Measurements from ENCODE around the gene ASCC3.

The ASCC3 gene

GRCh38 chr6:100685747-100686146 is 195.4 kb downstream of the ASCC3 start:
- no peak for TF ChIP-seq CTCF (IDR thresholded peaks at IDR 0.05; ENCODE audit: extremely low read depth, insufficient read depth, missing control alignments)
- in situ Hi-C loops (cut with MboI; ENCODE audit: low pct_unique_long_range_greater_than_20kb, low sequenced_read_pairs, unreplicated experiment) = no loop called here
- DNase-seq (ENCODE audit: low spot score) = no peak

- no peak for TF ChIP-seq CTCF (IDR thresholded peaks at IDR 0.05; ENCODE audit: extremely low read depth, insufficient read depth, missing control alignments)
- DNase-seq (ENCODE audit: low spot score) = no peak
- in situ Hi-C loops (cut with MboI; ENCODE audit: low pct_unique_long_range_greater_than_20kb, low sequenced_read_pairs, unreplicated experiment) = no loop called here
Observed at GRCh38 chr6:100680163-100680562, 201.0 kb downstream of the ASCC3 start.

- no peak for DNase-seq (ENCODE audit: low spot score)
- in situ Hi-C loops (cut with MboI; ENCODE audit: low pct_unique_long_range_greater_than_20kb, low sequenced_read_pairs, unreplicated experiment) = no loop called here
- TF ChIP-seq CTCF (IDR thresholded peaks at IDR 0.05; ENCODE audit: extremely low read depth, insufficient read depth, missing control alignments) = no peak
Observed at GRCh38 chr6:100678027-100678426, 203.1 kb downstream of the ASCC3 start.

DNA sequence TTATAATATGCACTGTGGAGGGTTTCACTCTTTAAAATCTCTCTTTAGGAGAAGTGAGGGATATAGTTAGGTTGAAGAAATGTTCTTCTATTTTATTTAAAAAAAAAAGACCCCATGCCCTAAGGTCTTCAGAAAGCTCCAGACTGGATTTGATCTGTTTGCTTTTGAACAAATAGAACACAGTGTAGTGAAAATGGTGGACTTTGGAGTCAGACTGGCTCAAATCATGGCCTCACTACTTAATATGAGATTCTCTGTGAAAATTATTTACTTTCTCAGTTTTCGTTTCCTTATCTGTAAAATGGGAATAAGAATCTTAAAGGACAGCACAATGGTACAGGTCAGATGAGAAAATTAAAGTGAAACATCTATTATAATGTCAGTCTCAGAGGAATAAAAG is 203.9 kb downstream of the ASCC3 start:
- no peak for DNase-seq (ENCODE audit: low spot score)
- no peak for TF ChIP-seq CTCF (IDR thresholded peaks at IDR 0.05; ENCODE audit: extremely low read depth, insufficient read depth, missing control alignments)
- in situ Hi-C loops (cut with MboI; ENCODE audit: low pct_unique_long_range_greater_than_20kb, low sequenced_read_pairs, unreplicated experiment) = no loop called here

DNA sequence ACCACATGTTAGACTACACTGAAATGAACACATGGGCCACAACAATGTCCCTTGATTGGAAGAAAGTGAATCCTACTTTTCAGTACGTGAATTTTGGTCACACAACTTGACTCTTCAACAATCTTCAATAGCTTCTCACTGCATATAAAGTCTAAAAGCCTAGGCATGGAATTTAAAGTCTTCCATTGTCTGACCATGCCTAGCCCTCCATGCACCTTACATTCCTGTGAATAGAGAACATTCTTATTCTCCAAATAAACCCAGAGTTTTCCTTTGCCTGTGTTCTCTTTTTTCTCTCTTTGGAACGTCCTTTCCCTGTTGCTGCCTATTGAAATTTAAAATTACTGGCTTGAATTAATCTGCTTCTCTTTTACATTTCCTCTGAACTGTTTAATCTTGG is 207.5 kb downstream of the ASCC3 start:
- in situ Hi-C loops (cut with MboI; ENCODE audit: low pct_unique_long_range_greater_than_20kb, low sequenced_read_pairs, unreplicated experiment) = loop anchor here (25.0 kb wide), 2 partner anchors 186 to 561 kb away; no protein-coding TSS in a partner anchor
- DNase-seq (ENCODE audit: low spot score) = no peak
- no peak for TF ChIP-seq CTCF (IDR thresholded peaks at IDR 0.05; ENCODE audit: extremely low read depth, insufficient read depth, missing control alignments)

GRCh38 chr6:100671740-100672139 is 209.4 kb downstream of the ASCC3 start:
- in situ Hi-C loops (cut with MboI; ENCODE audit: low pct_unique_long_range_greater_than_20kb, low sequenced_read_pairs, unreplicated experiment) = loop anchor here (25.0 kb wide), 2 partner anchors 184 to 559 kb away; no protein-coding TSS in a partner anchor

More at GRCh38 chr6:100671740-100672139, 209.4 kb downstream of the ASCC3 start:
- DNase-seq (ENCODE audit: low spot score) = no peak
- TF ChIP-seq CTCF (IDR thresholded peaks at IDR 0.05; ENCODE audit: extremely low read depth, insufficient read depth, missing control alignments) = no peak

All from GM13977 (cell line).